ENCODE measurements around the gene GUCY2D.

Gene GUCY2D

DNA sequence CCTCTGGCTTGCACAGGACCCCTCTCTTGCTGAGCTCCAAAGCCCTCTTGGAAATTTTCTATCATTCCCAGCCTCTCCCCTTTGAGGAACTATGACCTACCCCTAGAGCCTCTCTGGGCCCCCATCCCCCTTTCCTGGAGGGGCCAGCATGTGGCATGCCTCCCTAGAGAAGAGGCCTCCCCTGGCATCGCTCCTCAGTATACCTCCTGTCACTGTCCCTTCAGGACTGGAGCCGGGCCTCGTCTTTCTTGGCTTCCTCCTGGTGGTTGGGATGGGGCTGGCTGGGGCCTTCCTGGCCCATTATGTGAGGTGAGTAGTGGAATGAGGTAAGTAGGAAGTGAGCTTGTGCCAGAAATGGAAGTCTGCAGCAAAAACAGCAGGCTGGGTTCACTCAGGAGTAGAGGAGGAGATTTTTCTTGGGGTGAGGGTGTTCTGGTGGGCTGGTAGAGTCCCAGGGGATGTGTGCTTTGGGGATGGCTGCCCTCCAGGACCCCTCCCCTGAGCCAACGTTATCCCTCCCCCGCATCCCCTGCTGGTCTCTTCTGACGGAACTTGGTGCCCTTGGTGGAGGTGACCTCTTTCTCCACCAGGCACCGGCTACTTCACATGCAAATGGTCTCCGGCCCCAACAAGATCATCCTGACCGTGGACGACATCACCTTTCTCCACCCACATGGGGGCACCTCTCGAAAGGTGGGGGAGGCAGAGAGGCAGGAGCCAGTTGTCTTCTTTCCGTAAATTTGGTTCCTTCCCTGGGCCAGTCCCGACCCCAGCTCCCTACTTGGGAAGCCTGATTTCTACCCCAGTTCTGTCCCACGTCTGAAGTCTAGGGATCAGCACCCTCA is 4.6 kb downstream of the GUCY2D start:
- DNase-seq (ENCODE audit: low read depth) = no peak
- TF ChIP-seq, protein P1, sequence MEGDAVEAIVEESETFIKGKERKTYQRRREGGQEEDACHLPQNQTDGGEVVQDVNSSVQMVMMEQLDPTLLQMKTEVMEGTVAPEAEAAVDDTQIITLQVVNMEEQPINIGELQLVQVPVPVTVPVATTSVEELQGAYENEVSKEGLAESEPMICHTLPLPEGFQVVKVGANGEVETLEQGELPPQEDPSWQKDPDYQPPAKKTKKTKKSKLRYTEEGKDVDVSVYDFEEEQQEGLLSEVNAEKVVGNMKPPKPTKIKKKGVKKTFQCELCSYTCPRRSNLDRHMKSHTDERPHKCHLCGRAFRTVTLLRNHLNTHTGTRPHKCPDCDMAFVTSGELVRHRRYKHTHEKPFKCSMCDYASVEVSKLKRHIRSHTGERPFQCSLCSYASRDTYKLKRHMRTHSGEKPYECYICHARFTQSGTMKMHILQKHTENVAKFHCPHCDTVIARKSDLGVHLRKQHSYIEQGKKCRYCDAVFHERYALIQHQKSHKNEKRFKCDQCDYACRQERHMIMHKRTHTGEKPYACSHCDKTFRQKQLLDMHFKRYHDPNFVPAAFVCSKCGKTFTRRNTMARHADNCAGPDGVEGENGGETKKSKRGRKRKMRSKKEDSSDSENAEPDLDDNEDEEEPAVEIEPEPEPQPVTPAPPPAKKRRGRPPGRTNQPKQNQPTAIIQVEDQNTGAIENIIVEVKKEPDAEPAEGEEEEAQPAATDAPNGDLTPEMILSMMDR (IDR thresholded peaks at IDR 0.05; ENCODE audit: low read depth, low read length, missing control alignments) = no peak
- in situ Hi-C loops (cut with HindIII; ENCODE audit: low sequenced_read_pairs) = loop anchor here (5.0 kb wide), 1 partner anchor 105 kb away; no protein-coding TSS in a partner anchor
- H3K4me3 ChIP-seq (ENCODE audit: low read depth, low read length) = no peak overlapping the region

DNA sequence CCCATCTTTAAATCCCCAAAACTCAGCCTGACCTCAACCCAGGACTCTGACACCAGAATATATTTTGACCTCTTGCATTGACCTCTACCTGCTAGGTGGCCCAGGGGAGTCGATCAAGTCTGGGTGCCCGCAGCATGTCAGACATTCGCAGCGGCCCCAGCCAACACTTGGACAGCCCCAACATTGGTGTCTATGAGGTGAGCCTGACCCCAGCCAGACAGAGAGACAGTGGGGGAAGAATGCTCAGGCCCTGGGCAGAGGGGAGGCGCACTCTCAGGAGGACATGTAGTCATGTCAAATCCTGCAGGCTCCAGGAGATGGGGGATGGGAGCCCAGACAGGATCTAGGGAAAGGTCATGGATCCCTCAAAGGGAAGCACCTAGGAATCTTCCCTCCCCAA is 5.4 kb downstream of the GUCY2D start:
- DNase-seq (ENCODE audit: low read depth) = no peak
- TF ChIP-seq, protein P1 (IDR thresholded peaks at IDR 0.05; ENCODE audit: low read depth, low read length, missing control alignments) = no peak
- no peak overlapping the region for H3K4me3 ChIP-seq (ENCODE audit: low read depth, low read length)
- in situ Hi-C loops (cut with HindIII; ENCODE audit: low sequenced_read_pairs) = loop anchor here (5.0 kb wide), 1 partner anchor 104 kb away; no protein-coding TSS in a partner anchor

DNA sequence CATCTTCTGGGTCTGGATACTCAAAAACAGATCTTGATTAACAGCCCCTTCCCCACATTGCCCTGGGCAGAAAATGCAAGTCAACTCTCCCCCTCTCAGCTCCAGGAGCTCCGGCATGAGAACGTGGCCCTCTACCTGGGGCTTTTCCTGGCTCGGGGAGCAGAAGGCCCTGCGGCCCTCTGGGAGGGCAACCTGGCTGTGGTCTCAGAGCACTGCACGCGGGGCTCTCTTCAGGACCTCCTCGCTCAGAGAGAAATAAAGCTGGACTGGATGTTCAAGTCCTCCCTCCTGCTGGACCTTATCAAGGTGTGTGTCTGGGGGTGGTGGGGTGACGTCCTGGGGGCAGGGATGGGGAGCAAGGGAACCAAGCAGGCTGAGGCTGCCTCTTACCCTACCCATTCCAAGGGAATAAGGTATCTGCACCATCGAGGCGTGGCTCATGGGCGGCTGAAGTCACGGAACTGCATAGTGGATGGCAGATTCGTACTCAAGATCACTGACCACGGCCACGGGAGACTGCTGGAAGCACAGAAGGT is 9.7 kb downstream of the GUCY2D start:
- TF ChIP-seq, protein P1 (IDR thresholded peaks at IDR 0.05; ENCODE audit: low read depth, low read length, missing control alignments) = no peak
- no peak overlapping the region for H3K4me3 ChIP-seq (ENCODE audit: low read depth, low read length)
- in situ Hi-C loops (cut with HindIII; ENCODE audit: low sequenced_read_pairs) = no loop called here
- DNase-seq (ENCODE audit: low read depth) = no peak

DNA sequence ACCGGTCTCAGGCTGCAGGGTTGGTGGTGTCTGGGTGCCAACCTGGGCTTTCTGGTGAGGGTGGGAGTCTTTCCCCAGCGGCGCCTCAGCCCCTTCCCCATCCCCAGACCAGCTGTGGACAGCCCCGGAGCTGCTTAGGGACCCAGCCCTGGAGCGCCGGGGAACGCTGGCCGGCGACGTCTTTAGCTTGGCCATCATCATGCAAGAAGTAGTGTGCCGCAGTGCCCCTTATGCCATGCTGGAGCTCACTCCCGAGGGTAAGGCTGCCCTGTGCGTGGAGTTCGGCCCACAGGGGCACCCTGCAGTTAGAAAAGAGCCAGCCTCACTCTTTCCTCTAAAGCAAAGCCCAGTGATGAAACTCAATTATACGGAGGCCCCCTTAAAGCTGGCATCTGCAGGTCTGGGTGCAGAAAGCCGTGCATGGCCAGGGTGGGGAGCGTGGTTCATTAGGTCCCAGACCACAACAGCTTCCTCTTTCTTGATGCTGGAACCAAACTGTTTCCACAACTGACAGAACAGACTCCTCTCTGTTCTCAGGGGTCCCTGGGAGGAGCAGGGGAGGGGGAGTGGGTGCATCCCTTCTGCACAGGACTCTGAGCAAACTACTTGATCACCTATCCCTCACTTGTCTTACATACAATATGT is 10.7 kb downstream of the GUCY2D start:
- TF ChIP-seq, protein P1 (IDR thresholded peaks at IDR 0.05; ENCODE audit: low read depth, low read length, missing control alignments) = no peak
- DNase-seq (ENCODE audit: low read depth) = no peak
- H3K4me3 ChIP-seq (ENCODE audit: low read depth, low read length) = no peak overlapping the region
- in situ Hi-C loops (cut with HindIII; ENCODE audit: low sequenced_read_pairs) = no loop called here

DNA sequence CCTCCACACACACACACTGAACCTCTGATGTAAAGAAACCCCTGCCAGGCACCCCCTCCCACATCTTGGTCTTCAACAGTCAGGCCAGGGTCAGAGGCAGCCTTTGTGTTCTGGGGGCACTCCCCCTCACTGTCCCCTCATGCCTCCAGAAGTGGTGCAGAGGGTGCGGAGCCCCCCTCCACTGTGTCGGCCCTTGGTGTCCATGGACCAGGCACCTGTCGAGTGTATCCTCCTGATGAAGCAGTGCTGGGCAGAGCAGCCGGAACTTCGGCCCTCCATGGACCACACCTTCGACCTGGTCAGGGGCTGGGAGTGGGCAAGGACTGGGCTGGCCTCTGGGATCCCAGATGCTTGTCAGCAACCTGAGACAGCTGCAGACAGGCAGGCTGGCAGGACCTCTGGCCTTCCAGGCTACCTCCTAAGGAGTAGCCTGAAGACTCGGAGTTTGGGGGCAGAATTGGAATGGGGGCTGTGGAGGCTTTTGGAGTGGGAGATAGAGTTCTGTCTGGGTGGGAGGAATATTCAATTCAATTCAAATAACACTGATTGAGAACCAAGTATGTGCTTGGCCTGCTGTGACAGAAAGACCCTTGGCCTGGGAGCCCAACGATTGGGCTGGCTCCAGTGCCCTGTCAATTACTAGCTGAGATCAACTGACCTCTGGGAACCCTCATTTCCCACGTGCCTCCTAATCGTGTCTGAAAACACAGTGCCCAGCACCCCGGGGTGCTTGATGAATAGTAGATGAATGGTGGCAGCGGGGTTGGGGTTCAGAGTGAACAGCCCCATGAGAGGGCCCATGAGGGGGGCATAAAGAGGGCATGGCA is 11.5 kb downstream of the GUCY2D start:
- TF ChIP-seq, protein P1 (IDR thresholded peaks at IDR 0.05; ENCODE audit: low read depth, low read length, missing control alignments) = no peak
- no peak for DNase-seq (ENCODE audit: low read depth)
- in situ Hi-C loops (cut with HindIII; ENCODE audit: low sequenced_read_pairs) = no loop called here
- no peak overlapping the region for H3K4me3 ChIP-seq (ENCODE audit: low read depth, low read length)

DNA sequence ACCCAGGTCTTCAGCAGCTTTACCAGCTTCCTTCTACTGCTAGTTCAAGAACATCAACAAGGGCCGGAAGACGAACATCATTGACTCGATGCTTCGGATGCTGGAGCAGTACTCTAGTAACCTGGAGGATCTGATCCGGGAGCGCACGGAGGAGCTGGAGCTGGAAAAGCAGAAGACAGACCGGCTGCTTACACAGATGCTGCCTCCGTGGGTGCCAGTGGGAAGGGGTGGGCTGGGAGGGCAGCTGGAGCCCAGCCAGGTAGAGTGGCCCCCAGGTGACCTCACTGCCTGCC is 12.1 kb downstream of the GUCY2D start:
- H3K4me3 ChIP-seq (ENCODE audit: low read depth, low read length) = no peak overlapping the region
- no peak for DNase-seq (ENCODE audit: low read depth)
- TF ChIP-seq, protein P1 (IDR thresholded peaks at IDR 0.05; ENCODE audit: low read depth, low read length, missing control alignments) = no peak
- in situ Hi-C loops (cut with HindIII; ENCODE audit: low sequenced_read_pairs) = no loop called here

All from astrocyte of the cerebellum (primary cell).